Stromal cell of bone marrow (primary cell): ENCODE measurements around the gene FHOD3.
"Not testable (repeated sequence)": the region's sequence is repeated elsewhere in the genome, so short reads cannot be mapped to it uniquely, and the experiment has no call there.

Experiments
- DNase-seq: peaks from one replicate; pipeline ENCODE4 v3.0.0-alpha.2; 2012; ENCODE audit warnings: low read depth

The FHOD3 gene

DNA sequence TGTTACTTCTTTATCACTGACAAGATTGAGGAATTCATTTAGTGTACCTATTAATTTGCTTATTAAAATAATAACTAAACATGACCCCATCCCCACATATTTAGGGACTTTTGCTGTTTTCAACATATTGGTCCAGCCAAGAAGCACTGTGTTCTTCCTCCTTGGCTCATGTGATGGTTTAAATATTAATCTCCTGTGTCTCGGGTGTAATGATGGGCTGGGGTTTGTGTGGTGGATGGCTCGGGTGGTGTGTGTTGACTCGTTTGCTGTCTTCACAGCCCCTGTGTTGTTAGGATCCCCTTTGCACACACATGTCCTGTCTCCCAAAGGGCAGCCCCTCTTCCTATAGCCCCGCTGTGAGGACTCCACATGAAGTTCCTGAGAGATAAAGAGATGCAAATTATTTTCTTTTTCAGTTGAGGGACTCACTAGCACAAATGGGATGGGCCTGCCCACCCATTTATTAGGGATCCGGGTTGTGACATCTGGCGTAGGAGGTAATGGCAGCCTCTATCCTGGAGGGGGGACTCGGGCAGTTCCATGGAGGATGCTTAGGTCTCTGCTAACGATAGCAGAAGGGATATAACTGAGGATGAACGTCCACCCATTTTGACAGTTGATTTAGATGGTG is 53.4 kb downstream of the FHOD3 start:
- no peak for DNase-seq

DNA sequence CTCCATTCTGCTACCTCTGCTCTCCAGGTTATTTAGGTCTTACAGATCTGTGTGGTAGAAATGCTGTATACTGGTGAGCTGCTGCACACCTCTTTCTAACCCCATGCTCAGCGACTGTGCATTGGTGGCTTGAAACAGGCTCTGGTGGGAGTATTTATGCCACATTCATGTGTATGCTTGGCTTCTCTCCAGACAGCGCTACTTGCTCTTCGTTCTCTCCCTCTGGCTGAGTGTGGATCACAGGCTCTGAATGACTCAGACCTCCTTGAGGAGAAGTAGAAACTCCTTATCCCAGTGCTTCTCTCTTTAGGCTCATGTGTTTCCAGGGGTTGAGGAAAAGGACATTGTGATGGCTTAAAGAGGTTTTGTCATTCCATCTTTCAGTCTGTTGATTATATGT is 54.9 kb downstream of the FHOD3 start:
- peak; percentile 91 for DNase-seq

DNA sequence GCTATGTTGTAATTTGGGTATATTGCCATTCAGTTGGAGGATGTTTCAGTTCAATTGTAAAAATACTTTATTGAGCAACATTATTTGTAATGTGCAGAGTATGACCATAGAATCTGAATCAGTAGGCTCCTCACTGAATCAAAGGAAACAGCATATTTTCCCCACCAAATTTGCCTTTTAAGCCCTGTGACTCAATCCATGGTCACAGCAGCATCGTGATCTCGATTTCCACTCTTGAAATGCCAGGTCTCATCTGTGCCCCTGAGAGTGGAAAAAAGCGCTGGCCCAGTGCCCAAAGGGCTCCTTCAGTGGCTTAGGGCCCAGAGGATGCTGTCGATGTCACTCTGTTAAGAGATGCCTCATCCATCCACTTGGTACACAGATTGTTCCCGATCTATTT is 57.5 kb downstream of the FHOD3 start:
- peak; percentile 91 for DNase-seq

DNA sequence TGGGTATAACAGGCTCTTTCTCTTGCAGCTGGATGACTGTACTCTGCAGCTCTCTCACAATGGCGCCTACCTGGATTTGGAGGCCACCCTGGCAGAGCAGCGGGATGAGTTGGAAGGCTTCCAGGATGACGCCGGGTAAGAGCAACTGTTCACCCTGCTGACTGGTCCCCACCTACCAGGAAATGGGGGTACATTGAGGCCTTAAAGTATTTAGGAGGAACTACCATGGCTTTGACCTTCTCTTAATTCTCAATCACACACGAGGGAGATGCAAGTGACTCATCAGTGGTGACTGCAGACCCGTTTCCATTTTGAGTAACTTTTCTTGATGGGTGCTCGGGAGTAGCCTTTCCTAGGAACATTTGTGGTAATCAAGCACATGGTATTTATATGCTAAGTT is 58.0 kb downstream of the FHOD3 start:
- no peak for DNase-seq

DNA sequence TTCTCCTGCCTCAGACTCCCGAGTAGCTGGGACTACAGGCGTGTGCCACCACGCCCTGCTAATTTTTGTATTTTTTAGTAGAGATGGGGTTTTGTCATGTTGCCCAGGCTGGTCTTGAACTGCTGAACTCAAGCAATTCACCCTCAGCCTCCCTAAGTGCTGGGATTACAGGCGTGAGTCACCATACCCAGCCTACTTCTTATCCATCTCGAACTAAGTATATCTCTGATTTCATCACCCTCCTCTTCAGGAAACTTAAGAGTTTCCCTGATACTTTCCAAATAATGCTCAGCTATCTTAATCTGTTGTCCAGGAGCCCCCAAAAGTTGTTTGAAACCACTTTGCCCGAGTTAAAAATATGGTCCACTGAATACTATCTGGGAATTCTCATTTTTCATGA is 59.2 kb downstream of the FHOD3 start:
- not testable (repeated sequence) for DNase-seq

DNA sequence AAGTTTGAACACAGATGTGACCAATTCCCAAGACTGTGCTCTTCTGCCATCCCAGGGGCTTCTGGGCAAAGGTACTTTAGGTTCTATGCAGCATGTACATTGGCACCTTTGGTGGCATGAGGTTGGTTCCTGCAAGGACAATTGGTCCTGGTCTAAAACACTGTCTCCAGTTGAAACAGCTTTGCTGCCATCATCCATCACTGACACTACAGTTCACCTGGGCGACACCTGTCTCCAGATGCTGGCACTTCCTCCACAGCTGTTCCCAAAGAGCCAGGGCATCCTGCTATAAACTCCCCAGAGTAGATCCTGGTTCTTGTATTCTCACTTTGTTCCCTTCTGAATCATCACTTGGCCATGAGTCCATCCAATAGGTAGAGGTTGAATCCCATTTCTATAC is 60.6 kb downstream of the FHOD3 start:
- no peak for DNase-seq

DNA sequence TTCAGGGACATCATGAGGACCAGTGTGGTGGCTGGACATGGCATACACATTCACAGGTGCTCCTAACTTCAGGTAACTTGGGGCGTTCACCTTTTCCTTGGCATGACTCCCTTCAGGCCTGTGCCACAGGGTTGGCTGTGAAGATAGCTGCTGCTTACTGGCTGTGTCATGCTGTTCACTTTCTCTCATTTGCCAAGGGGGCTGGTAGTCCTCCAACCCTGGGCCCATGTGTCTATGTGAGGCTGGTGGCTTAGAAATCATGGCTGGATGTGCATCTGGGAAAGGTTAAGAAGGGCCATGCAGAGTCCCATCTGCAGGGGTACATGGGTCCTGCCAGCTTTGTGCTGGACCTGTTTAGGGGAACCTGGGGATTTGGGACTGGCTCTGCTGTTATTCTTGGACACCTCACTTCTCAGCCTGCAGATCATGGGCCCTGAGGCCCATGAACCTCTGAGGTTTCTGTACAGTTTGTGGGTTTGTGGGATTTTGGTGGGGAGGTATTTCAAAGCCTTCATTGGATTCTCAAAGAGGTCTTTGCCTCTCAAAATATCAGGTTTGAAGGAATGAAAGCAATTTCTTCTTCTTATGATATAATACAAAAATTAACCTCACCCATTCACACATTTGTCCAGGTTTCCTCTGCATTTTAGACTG is 62.9 kb downstream of the FHOD3 start:
- no peak for DNase-seq

DNA sequence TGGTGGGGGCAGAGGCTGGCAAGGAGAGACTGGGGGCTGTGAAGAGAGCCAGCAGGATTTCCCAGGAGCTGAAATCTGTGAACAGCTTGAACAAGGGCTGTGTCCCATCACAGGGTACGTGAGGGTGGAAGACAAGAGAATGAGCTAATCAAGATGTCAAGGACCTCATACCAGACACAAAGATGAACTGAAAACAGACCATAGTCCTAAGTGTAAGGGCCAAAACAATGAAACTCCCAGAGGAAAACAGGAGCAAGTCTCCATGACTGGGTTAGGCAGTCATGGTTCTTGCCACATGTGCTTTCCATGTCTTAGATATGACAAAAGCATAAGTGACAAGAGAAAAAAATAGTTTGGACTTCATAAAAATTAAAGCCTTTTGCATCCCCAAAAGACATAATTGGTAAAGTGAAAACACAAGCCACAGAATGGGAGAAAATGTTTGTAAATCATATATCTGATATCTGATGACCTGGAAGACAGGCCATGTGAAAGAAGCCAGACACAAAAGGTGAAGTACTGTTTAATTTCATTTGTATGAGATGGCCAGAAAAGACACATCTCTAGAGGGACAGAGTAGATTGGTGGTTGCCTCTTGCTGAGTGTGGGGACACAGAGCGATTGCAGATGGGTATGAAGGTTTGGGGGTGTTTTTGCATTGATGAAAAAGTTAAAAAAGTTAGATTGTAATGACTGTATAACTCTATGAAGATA is 67.6 kb downstream of the FHOD3 start:
- no peak for DNase-seq

DNA sequence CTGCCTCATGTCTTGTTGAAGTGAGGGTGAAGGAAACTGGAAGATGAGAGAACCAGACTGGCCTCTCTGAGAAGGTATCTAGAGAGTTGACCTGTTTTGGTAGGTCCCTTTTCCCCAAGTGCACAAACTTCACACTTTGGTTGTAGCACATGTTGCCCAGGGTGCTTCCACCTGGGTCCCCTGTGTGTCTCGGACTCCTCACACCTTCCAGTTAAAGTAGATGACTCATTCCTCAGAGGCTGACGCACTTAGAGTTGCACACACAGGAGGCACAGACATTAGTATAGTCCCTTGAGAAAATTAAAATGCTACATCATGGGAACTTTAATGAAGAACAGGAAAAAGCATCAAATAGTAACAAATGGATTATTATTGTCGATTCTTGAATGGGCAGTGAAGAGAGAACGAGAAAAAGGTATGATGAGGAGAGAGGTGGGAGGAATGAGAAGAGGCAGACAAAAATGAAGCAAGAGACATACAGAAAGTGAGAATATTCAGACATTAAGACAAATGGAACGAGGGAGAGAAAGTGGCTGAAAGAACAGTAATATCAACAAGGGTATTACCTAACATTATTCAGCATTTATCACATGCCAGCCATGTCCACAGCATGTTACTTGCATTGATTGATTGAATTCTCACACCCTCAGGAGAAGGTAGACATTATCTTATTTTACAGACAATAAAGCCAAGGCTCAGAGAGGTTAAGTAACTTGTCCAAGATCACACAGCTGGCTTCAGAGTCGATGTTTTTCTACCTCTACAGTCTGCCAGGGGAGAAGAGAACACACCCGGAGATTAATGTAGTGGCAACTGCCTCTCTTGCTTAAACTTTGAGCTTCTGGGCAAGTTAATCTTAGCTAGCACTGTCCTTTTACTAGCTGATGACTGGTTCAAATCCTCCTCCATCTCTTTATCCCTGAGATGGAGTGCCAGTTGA is 68.6 kb downstream of the FHOD3 start:
- DNase-seq = no peak

DNA sequence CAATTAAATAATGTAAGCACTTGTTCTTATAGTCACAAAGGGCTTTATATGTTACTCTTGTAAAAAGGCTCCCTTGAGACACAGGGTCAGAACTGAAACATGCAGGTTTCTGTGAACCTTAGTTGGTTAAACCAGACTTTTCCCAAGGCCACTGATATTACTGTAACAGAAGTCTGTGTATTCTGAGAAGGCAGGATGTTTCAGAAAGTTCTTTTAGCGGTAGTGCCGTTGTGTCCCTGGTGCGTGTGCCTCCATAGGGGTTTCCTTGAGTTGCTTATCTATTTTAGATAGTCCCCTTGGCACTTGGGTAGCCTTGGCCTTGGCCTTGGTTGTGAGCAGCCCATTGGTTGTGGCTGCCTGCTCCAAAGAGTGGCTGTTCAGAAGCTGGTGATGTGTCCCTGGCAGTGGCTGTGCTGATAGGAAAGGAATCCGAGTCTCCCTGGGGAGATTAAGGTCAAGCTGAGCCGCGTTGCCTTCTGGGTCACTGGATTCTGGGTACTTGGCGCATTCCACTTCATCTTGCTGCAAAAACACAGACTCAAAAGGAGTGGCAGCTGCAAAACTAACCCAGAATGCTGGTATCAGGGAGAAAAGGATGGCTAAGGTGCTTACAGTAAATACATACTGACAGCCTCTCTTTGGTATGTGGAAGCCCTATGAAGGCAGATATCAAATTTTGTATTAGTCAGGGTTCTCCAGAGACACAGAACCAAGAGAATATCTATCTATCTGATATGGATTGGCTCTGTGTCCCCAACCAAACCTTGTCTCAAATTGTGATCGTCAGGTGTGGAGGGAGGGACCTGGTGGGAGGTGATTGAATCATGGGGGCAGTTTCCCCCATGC is 69.7 kb downstream of the FHOD3 start:
- DNase-seq = no peak

DNA sequence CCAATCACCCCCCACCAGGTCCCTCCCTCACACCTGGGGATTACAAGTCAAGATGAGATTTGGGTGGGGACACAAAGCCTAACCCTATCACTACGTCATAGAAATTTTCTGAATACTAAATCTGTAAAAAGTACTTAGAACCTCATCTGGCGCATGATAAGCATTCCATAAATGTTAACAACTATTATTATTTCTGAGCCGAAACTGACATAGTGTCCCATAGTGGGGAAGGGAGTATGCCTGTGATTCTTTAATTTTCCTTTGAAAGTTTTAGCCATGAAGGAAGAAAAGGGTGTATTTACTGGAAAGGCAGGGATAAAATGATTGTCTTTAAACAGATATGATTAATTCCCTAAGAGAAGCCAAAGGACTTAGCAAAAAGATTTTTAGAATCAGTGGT is 71.4 kb downstream of the FHOD3 start:
- no peak for DNase-seq

DNA sequence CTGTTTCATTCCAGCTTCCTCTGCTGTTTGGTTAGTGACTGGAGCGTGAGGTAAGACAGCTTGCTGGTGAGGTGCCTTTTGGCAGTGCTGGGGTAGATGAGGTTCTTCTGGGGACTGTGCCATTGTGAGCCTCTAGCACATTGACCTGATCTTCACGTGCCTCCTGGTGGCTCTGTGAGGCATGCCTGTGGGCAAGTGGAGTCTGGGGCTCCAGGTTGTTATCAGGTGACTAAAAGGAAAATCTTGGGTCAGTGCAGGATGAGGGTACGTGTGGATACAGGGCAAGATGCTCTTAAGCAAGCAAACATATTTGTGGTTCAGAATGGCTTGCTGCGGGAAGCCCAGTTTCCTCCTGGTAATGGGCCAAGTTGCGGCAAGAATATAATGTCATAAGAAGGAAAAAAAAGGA is 75.4 kb downstream of the FHOD3 start:
- peak; percentile 69 for DNase-seq

DNA sequence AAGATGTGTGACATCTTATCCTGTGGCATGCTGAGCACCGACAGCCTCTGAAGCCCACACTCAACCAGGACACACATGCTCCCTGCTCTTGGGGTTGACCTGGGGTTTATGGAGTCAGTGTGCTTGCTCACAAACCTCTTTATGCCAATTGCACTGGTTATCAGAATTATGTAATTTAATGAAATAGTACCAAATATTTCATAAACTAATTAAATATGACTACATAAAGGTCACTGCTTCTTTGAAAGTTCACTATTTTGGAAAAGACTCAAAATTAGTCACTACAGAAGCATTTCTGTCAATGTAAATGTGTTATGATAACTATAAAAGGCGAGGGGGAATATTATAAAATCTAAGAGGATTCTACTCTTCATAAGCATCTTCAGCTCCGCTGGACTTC is 76.7 kb downstream of the FHOD3 start:
- no peak for DNase-seq

DNA sequence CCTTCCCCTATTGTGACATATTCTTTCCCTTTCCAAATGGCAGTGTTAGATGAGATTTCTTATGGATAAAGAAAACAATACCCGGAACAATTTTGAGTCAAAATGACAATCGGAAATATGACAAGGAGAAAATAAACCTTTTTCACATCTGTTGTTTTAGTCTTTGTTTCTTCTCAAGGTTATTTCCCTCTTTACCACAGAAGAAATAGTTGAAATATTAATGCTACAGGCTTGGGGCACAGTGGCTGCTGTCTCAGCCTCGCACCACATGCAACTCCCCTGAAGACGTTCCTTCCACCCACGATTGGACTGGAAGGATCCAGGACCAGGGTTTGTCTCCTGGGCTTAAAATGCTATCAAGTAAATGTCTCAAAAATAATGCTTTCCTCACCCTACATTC is 77.6 kb downstream of the FHOD3 start:
- no peak for DNase-seq

DNA sequence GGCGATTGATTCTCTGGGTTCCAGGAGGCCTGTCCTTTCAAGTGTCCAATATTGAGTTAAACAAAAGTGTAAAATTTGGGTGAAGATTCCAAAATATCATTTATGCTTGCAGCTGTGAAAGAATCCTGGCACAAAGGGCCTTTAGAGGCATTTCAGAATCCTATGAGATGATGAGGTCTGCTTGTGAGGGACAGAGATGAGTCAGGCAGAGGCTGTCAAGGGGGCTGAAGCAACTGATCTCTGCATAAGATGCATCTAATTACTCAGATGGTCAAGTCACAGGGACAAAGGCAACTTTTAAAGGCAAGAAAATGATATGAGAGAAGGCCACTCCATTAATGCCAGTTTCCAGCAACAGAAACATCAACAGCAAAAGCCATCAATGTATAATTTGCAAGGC is 78.8 kb downstream of the FHOD3 start:
- no peak for DNase-seq

DNA sequence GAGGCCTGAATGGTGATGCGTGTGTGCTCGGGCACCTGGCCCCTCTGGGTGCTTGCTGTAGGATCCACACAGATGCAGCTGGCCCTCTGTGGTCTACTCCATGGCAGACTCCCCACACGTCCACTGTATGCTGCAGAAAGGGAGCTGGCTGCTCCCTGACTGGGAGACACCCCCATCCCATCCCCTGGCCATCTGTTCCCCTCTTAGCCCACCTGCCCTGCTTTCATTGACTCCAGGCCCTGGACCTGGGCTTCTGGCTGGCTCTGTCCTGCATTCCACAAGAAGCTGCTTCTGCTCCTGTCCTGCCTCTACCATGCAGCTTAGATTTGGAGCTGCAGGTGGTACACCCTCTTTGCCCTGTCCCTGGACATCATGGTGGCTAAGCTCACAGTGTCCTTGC is 80.1 kb downstream of the FHOD3 start:
- DNase-seq = no peak

DNA sequence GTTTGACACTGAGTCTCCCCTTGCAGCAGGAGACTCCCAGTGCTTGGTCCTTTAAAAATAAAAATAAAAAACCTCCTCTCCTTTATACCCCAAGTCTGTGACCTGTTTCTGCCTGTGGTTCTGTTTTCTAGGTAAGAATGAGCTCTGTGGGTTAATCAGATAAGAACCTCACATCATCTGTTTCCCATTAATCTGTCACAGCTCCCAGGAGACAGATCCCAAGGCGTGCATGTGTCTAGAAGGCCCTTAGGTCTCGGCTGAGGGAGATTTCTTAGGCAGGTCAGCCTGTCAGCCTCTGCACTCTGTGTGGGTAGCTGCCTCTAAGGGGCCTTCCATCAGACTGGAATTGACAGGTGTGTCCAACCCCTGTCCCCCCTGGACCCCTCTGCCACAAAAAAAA is 80.7 kb downstream of the FHOD3 start:
- no peak for DNase-seq

DNA sequence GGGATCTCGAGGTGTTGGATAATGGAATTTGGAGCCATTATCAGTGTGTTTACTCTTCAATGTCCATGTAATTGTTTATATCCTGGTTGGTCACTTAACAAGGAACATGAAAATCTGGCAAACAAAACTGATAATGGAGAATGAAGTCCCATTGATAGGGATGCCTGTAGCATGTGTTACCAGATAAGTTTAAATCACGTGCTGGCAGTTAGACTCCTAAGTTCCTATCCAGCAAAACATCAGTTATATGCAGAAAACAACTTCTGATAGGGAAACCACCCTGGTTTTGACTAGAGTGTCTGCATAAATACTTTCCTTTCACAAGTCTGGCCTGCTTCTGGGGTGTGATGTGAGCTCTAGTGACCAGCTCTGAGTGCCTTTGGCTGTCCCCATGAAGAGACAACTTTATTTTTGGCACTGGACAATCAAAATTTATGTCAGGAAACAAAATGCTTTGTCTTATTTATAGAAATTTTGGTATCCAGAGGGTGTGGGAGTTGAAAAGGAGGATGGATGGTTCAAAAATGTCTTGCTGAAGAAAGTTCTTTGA is 82.0 kb downstream of the FHOD3 start:
- no peak for DNase-seq

DNA sequence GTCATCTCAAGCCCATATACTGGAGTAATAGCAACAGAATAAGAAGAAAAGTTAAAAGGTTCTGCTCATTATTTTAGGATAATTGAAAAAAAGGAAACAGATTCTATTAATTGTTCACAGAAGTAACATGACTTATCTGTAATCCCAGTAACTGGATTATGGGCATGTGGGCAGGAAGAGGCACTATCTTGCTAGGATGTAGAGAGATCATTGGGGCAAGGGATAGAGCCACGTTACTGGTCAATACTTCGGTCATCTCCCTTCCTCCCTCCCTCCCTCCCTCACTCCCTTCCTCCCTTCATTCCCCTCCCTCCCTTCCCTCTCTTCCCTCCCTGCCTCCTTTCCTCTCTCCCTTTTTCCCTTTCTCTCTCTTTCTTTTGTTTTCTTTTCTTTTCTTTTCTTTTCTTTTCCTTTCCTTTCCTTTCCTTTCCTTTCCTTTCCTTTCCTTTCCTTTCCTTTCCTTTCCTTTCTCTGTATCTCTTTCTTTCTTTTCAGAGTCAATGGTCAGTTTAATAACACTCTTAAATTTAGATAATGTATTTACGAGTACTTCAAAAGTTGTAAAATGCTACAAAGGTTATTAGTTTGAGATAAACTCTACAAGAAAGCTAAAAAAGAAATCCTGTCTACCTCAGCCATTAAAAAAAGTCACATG is 82.8 kb downstream of the FHOD3 start:
- DNase-seq = no peak

DNA sequence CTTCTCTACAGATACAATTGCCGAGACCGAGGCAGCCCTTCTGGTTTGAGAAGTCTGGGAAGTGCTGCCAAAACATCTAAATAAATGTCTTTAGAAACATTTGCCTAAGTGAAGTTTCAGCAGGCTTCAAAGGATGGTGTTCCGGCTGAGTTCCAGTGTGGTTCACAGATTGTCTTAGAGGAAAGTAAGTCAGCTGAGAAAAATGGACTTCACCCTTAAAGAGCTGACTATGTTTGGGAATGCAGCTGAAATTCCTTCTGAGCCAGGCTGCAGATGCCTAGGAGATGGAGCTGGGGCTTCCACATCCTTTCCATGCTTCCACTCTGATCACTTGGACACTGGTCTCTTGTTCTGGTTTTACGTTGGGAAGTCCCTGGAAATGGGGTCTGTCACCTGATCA is 83.6 kb downstream of the FHOD3 start:
- no peak for DNase-seq

DNA sequence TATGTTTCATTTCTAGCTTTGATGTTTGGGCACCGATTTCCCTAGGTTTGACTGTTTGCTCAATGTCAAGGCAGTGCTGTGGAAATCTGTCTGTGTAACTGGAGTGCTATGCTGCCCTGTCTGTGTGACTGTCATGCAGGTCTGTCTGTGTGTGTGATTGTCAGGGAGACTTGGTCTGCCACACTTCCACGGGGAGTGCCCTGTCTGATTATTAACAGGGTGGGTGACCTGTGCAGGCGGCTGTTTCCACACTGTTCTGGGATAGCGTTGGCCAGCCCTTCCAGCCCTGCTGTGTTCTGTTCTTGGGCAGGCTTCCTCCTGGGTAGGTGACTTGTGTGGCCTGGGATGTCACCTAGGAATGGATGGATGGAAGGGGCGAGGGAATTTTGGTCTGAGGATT is 85.3 kb downstream of the FHOD3 start:
- no peak for DNase-seq
